ENCODE data around the gene PPFIBP1.
"Not testable (repeated sequence)": the region's sequence is repeated elsewhere in the genome, so short reads cannot be mapped to it uniquely, and the experiment has no call there.

The PPFIBP1 gene

GRCh38 chr12:27542628-27543027 lies 18.6 kb downstream of the PPFIBP1 start:
- no peaks in the 10 kb centered on the region for H3K27me3 ChIP-seq (replicated peaks; ENCODE audit: control insufficient read depth, insufficient read depth, low read length)
- TF ChIP-seq CTCF (IDR thresholded peaks at IDR 0.05; ENCODE audit: insufficient read depth, low read length, poor library complexity, severe bottlenecking), result no peak
- no peak overlapping the region for H3K4me3 ChIP-seq (replicated peaks; ENCODE audit: low read depth, low read length)
- DNase-seq (ENCODE audit: extremely low read depth, insufficient read length), result no peak
- H3K36me3 ChIP-seq (ENCODE audit: control insufficient read depth, insufficient read depth, low read length), result no peaks in the 10 kb centered on the region

- H3K36me3 ChIP-seq (ENCODE audit: control insufficient read depth, insufficient read depth, low read length); H3K4me3 ChIP-seq (replicated peaks; ENCODE audit: low read depth, low read length); DNase-seq (ENCODE audit: extremely low read depth, insufficient read length); H3K27me3 ChIP-seq (replicated peaks; ENCODE audit: control insufficient read depth, insufficient read depth, low read length): not testable (repeated sequence)
These were observed 20.9 kb downstream of the PPFIBP1 start for GRCh38 chr12:27544858-27545257.

- no peaks in the 10 kb centered on the region for H3K27me3 ChIP-seq (replicated peaks; ENCODE audit: control insufficient read depth, insufficient read depth, low read length)
- no peak for DNase-seq (ENCODE audit: extremely low read depth, insufficient read length)
- H3K36me3 ChIP-seq (ENCODE audit: control insufficient read depth, insufficient read depth, low read length), result no peaks in the 10 kb centered on the region
- no peak overlapping the region for H3K4me3 ChIP-seq (replicated peaks; ENCODE audit: low read depth, low read length)
- TF ChIP-seq CTCF (IDR thresholded peaks at IDR 0.05; ENCODE audit: insufficient read depth, low read length, poor library complexity, severe bottlenecking), result no peak
These were observed 21.7 kb downstream of the PPFIBP1 start for GRCh38 chr12:27545665-27546064.

GRCh38 chr12:27547592-27547991 lies 23.6 kb downstream of the PPFIBP1 start:
- DNase-seq (ENCODE audit: extremely low read depth, insufficient read length), result no peak
- Histone ChIP-seq H3K36me3 (ENCODE audit: control insufficient read depth, insufficient read depth, low read length) (no peaks in the 10 kb centered on the region), H3K4me3 (replicated peaks; ENCODE audit: low read depth, low read length) (no peak overlapping the region), H3K27me3 (replicated peaks; ENCODE audit: control insufficient read depth, insufficient read depth, low read length) (no peaks in the 10 kb centered on the region)
- TF ChIP-seq CTCF (IDR thresholded peaks at IDR 0.05; ENCODE audit: insufficient read depth, low read length, poor library complexity, severe bottlenecking), result no peak

- no peak for DNase-seq (ENCODE audit: extremely low read depth, insufficient read length)
- H3K4me3 ChIP-seq (replicated peaks; ENCODE audit: low read depth, low read length), result no peak overlapping the region
- TF ChIP-seq CTCF (IDR thresholded peaks at IDR 0.05; ENCODE audit: insufficient read depth, low read length, poor library complexity, severe bottlenecking), result no peak
These were observed 24.5 kb downstream of the PPFIBP1 start for GRCh38 chr12:27548301-27549199.

GRCh38 chr12:27549236-27549800 lies 25.3 kb downstream of the PPFIBP1 start:
- Histone ChIP-seq H3K36me3 (ENCODE audit: control insufficient read depth, insufficient read depth, low read length) (no peaks in the 10 kb centered on the region), H3K27me3 (replicated peaks; ENCODE audit: control insufficient read depth, insufficient read depth, low read length) (no peaks in the 10 kb centered on the region), H3K4me3 (replicated peaks; ENCODE audit: low read depth, low read length) (no peak overlapping the region)
- no peak for TF ChIP-seq CTCF (IDR thresholded peaks at IDR 0.05; ENCODE audit: insufficient read depth, low read length, poor library complexity, severe bottlenecking)
- DNase-seq (ENCODE audit: extremely low read depth, insufficient read length), result no peak

More at GRCh38 chr12:27548301-27549199, 24.5 kb downstream of the PPFIBP1 start:
- Histone ChIP-seq H3K27me3 (replicated peaks; ENCODE audit: control insufficient read depth, insufficient read depth, low read length) (no peaks in the 10 kb centered on the region), H3K36me3 (ENCODE audit: control insufficient read depth, insufficient read depth, low read length) (no peaks in the 10 kb centered on the region)

Measured in GM06990 (cell line).